SK-N-DZ (cell line): ENCODE measurements around the gene IGLL5.

ENCODE experiments used
- DNase-seq: peaks from one replicate; pipeline ENCODE4 v3.0.0-alpha.2; 2015; ENCODE audit warnings: low spot score

IGLL5 gene

DNA sequence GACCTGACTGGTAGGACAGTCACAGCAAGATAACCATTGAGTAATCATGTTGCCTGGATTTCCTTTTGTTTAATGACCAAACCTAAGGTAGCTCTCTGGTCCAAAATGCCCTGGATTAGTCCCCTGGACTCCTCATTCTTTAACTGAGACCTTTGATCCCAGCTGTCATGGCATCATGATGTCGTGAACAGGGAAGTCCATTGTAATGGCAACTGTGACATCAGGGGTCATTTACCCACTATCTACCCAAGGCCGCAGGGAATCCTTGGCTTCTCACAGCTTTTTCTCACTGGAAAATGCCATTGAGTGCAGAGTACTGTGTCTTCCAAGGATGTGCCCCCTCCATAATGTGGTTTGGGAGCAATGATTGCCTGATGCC lies 29.1 kb upstream of the IGLL5 start:
- no peak for DNase-seq

DNA sequence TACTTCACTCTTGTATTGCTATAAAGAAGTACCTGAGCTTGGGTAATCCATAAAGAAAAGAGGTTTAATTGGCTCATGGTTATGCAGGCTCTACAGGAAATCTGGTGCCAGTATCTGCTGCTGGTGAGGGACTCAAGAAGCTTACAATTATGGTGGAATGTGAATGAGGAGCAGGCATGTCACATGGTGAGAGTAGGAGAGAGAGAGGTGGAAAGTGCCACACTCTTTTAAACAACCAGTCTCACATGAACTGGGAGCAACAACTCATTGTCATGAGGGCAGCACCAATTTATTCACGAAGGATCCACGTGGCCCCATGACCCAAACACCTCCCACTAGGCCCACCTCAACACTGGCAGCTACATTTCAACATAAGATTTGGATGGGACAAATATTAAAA lies 24.6 kb upstream of the IGLL5 start:
- DNase-seq: no peak

DNA sequence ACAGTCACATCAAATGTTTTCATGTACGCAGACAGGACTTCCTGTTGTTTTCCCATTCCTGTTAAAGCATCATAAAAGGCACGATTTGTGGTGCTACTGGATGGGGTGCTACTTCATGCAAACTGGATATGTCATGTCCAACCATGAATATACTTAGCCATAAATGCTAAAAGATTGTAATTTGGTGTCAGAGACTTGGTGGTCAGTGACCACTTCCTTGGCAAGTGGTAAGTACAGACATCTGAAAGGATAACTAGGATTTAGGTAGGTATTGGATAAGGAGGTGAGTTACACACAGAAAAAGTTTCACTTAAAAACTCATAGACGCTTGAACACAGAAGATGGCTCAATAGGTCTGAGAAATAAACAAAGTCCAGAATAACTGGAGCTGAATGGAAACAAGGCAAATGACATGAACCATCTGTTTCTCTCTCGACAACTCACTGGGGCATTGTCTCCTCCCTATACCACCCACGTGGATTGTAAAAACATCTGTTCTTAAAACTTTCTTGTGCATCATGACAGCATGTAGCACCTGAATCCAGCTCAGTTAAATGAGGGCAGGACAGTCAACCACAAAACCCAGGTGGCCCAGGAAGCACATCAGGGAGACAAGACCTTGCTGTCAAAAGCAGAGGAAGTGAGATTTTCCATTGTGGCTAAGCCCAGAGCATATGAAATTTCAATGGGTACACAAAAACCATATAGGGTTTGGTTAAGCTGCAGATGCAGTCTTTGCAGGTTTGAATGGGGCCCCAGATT lies 22.1 kb upstream of the IGLL5 start:
- no peak for DNase-seq

DNA sequence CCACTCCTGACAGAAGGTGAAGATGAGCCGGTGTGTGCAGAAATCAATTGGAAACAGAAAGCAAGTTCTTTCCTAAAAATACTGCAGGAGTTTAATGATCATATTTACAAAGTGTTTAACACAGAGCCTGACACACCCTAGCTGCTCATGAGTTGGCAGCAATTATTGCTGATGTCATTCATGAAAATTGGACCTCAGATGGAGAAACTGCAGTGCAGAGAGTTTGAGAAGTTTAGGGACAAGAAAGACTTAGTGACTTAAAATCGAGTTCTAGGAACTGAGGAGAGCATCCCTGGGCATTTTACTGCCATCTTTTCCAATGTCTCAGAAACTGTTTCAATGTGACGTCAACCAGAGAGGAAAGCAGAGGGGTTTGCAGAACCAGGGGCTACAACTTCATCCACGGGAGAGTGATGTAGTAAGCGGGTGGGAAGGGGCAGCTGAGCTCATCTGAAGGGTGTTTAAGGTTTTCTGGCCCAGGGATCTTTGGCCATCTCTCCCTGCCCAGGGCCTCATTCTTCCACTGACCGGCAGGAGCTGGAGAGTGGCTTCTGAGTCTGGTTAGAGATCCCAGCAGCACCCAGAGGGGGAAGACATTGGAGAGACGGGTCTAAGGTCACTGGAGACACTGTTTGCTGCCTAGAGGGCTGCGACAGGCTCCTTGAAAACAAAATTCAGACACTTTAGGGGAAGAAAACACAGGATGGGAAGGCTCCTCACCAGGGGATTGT lies 21.1 kb upstream of the IGLL5 start:
- DNase-seq: no peak

DNA sequence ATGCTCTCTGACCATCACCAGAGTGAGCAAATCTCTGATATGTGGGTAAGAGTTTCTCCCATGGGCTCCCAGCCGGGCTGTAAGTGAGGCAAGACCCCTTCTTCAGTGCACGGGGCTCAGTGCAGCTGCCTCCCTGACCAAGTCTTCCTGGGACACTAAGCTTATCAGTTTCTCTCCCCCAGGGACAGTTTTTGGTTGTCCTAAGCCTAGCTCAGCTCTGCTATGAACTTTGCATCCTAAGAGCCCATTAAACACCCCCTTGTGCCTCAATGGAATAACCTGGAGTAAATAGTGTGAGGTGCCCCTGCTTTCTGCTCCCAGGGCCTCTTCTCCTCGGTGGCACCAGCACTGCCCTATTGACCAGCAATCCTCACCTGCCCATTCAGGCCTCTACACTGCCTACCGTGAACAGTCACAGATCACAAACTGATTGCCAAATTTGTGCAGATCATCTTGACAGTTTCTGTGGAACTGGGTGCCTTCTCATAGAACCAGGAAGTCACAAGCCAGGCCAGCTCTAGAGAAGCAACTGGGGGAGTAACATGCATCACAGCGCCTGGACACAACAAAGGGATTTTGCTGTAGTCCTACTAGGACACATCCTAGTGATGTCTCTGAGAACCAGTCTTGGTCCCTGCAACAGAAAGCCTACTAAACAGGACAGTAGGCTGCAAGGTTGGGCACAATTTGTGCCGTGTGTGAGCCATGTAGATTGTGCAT lies 19.5 kb upstream of the IGLL5 start:
- DNase-seq: no peak

DNA sequence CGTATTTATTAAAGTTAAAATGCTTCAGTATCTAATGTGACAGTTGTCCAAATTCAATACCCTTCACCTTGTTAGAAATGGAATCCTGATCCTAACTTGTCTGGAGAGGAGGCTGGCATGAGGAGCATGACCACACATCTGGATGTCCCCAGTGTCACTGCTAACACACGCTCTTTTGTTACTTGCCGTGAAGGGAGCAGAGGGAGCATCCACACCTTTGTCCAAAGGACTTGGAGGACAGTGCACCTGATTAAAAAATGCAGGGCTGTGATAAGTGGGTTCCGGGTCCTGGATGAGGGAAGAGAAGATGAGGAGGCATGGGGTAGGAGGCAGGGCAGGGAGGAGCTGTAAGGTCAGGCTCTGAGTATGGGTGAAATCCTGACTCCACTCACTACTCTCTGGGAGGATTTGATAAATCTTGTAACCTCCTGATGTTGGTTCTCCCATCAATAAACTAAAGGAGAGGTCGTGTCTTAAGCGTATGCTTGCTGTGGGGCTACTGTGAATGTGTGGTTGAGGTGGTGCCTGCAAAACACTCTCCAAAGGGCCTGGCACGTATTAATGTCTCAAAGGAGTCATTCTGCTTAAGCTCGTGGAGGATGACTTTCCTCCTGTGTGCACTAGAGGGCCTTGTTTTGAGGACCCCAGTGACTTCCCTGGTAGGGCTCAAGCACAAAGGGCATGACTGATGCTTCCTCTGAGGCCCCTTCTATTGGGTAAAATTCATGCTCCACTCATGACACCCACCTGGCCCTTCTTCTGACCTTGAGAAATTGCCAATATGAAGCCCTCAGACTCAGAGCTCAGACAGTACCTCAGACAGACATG lies 16.8 kb upstream of the IGLL5 start:
- no peak for DNase-seq

DNA sequence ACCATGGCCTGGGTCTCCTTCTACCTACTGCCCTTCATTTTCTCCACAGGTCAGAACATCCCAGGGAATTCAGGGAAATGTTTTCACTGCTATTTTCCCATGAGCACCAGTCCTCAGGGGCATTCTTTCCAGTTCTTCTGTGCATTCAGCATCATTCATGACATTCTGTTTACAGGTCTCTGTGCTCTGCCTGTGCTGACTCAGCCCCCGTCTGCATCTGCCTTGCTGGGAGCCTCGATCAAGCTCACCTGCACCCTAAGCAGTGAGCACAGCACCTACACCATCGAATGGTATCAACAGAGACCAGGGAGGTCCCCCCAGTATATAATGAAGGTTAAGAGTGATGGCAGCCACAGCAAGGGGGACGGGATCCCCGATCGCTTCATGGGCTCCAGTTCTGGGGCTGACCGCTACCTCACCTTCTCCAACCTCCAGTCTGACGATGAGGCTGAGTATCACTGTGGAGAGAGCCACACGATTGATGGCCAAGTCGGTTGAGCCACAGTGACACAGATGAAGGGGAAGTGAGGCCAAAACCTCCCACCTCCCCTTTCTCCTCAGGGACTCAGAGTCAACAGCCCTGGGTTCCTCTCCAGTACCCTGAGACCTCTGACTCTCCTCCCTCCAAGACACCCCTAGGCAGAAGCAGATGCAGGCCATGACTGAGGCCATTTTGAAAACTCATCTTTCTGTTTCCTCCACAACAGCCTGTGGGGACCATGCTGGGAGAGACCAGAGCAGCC lies 15.9 kb upstream of the IGLL5 start:
- DNase-seq: no peak

DNA sequence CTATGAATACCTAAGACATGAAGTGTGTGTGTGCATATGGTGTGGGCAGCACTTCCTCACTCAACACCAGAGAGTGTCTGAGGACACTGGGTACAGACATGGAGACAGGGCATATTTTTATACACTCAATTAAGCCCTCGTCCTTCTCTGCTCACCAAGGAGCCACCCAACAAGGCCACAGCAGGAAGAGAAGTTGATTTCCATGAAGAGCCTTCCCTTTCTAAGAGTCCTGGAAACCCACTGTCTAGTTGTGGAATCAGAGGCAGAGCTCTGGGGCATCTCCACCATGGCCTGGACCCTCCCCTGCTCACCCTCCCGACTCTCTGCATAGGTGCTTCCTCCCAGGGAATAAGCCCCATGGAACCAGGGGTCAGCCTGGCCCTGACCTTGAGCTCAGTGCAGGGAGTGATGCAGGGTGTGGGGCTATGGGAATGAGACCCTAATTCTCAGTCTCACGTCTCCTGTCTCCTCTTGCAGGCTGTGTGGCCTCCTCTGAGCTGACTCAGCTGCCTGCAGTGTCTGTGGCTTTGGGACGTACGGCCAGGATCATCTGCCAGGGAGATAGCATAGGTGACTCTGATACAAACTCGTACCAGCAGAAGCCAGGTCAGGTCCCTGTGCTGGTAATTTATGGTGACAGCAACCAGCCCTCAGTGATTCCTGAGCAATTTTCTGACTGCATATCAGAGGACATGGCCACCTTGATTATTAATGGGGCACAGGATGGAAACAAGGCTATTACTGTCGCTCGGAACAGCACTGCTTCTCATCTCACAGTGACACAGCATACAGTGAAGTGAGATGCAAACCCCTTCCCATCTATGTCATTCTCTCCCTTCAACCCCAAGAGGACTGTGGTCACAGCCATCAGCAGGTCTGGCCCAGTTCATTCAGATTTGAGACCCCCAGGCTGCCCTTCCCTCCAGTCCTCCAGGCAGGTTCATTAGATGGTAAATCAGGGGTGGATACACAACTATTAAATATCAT lies 14.6 kb upstream of the IGLL5 start:
- no peak for DNase-seq

DNA sequence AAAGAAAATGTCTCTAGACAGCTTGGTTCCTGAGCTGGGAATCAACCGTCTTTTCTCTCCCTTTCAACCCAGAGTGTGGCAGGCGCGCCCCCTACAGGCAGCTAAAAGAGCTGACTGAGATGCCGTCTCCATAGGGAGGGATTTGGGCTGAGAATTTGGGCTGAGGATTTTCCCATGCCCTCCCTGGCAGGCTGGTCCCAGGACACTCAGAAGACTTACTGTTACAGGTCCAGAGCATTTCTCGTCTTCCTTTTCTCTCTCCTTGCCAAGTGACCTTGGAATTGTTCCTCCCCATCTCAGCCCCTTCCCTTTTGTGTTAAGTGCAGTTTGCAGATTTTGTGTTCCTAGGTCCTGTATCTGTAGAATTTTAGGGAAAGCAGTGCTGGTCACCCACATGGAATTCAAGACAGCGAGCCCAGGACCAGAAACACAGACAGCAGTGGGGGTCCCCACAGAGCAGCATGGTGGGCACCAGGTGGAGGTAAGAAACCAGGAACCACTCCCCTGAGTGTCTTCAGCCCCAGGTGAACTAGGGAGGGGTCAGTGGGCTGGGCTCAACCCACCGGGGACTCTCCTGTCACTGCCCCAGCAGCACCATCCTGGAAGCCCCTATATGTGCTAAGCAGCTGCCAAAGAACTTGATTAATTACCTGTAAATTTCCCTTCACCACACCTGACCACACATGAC lies 9.9 kb upstream of the IGLL5 start:
- DNase-seq: peak; percentile 24

DNA sequence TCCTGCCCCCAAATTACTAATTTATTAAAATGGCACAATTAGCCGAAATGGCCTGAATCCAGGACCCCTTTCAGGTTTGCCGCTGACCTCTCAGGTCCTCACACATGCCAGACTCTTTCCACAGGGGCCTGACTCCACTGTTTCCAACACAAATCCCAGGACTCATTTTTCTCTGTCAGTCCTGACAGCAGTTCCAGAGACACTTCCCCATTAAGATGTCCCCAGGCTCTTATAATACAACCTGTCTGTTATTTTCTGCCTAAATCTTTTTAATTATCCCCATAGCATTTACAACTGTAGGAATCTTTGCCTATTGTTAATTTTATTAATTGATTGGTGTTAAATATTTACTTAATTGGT lies 9.4 kb upstream of the IGLL5 start:
- DNase-seq: no peak

DNA sequence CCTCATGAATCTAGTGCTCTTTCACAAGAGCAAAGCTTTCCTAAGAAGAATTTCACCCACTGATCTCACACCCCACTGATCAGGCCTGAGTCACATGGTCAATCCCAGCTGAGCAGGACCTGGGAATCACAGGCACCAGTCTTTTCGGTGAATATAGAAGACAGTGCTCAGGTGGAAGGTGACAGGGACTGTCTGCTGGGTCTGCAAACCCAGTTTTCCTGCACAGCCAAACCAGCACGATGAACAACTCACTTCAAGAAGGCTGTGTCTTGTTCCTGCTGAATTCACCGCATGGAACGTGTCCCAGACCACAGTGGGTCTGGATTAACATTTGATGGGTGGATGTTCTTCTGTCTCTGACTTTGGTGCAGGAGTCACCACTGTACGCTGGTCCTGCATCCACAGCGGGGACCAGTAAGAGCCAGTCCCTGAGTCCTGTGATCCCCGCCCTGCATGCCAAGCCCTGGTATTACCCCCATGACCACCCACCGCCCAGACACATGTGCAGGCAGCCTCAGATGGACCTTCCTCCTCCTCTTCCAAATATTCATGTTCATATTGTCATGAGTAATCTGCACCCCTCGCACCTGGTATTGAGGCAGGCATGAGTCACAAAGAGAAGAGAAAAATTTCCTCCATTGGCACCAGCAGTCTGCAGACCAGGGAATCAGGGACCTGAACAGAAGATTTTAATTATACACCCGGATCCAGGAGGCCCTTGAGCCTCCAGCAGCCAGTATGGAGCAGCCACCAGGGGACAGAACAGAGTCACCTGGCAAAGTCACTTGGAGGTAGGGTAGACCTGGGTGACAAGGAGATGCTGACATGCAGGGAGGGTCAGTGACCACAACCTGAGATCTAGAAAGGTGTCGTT lies 8.6 kb upstream of the IGLL5 start:
- no peak for DNase-seq

DNA sequence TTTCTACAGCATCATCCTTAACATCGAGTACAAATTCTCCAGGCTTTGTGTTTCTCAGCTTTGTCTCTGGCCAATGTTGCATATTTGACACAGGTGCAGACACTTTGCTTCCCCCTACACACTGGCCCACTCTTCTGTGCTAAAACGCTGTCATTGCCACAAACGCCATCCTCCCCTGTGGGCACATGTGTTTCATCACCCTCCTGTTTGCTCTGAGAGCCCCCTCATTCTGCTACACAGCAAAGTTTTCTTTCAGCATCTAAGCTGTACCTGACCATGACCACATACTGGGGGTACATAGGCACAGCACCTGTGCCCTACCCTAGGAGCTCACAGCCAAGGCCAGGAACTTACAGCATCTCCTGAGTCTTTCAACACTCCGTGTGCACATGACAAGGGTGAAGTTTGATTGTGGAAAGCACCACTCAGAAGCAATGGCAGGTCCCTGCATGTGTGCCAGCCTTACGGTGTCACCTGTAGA lies 7.9 kb upstream of the IGLL5 start:
- no peak for DNase-seq

DNA sequence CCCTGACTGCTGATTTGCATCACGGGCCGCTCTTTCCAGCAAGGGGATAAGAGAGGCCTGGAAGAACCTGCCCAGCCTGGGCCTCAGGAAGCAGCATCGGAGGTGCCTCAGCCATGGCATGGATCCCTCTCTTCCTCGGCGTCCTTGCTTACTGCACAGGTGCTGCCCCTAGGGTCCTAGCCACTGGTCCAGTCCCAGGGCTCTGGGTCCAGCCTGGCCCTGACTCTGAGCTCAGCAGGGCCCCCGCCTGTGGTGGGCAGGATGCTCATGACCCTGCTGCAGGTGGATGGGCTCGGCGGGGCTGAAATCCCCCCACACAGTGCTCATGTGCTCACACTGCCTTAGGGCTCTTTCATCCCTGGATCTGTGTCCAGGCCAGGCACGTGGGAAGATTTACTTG lies 7.0 kb upstream of the IGLL5 start:
- no peak for DNase-seq

DNA sequence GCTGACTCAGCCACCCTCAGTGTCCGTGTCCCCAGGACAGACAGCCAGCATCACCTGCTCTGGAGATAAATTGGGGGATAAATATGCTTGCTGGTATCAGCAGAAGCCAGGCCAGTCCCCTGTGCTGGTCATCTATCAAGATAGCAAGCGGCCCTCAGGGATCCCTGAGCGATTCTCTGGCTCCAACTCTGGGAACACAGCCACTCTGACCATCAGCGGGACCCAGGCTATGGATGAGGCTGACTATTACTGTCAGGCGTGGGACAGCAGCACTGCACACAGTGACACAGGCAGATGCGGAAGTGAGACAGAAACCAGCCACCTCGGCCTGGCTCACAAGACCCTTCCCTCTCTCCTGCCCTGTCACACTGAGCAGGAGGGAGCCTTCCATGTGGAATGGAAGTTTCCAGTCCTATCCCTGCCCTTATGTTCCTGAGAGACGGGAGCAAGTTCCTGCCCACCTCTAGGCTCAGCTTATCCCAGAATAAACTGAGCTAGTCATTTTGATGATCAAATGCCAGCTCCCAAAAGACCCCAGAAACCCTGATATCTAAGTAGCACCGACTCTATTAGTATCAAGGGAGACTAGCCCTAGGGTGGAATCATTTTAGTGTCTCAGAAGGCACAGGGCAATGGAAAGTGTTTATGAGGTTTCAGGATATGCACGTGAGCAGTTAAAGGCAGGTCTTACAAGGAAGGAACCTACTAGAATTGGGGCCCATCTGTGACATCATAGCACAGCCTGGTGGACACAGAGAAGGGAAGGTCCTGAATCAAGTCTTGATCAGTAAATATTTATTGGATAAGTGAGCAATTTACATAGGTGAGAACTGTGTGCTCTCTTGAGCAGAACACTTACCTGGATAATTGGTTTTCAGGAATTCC lies 6.3 kb upstream of the IGLL5 start:
- DNase-seq: no peak

DNA sequence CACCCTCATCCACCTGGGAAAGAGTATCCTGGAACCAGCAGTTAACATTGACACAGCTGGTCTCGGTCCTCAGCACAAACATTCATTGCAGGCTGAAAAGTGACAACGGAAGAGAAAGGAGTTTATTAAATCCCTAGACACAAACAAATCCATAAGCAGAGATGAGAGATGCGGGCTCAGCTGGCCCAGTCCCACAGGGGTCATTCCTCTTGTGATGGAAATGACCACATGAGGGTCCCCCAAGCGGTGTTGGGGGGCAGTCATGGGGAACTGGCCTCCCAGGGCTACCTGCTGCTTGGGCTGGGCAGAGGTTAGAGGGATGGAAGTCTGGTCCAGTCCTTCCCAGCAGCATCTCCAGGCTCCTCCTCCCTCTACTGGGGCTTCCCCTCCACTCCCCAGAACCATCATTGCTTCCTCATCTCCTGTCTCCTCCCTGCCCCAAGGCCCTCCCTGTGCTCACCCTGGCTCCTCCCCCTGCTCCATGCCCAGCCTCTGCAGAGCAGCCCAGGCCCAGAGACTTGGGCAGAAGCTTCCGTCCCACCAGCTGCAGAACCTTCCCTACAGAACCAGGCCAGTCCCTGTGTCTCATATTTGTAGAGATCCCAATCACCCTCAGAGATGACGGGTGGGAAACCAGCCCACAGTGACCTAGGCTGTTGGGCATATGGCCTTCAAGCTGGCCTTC lies 5.4 kb upstream of the IGLL5 start:
- no peak for DNase-seq

DNA sequence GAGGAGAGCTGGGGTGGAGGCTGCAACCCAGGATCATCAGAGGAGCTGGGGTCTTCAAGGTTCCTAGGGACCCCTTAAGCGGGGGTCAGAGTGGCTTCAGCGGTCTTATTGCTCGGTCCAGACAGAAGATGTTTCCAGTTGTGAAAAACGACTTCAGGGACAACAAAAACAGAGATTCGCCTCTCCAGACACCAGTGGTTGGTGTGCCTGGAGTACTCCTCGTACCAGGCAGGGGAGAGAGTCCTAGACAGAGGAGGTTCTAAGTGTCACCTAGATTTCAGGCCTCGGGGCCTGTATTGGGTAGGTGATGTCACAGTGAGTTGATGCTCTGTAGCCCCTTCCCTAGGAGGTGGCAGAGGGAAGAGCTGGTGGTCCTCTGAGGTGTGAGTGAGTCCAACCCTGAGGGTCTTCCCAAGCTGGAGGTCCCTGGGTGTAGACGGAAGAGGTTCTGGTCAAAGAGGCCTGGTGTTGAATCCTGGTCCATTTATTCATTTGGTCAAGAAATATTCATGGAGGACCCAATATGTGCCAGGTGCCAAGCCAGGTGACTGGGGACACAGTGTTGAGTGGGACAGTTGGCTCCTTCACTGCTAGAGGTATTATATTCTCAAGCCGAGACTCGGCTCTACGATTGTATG lies 4.4 kb upstream of the IGLL5 start:
- DNase-seq: no peak
